GM18502 (cell line): ENCODE data around the gene NDNF.

Experiments used
- ATAC-seq: cut with Tn5 transposase; IDR thresholded peaks from one replicate; pipeline ENCODE4 v1.9.1; 2021; ENCODE audit warnings: mild to moderate bottlenecking; ENCODE audit not compliant: unreplicated experiment, poor library complexity

NDNF gene

GRCh38 chr4:121018543-121018942 lies 53.8 kb downstream of the NDNF start:
- ATAC-seq: no peak

- ATAC-seq: no peak
Observed at GRCh38 chr4:121016611-121017010, 55.7 kb downstream of the NDNF start.

GRCh38 chr4:121015421-121015820 lies 56.9 kb downstream of the NDNF start:
- ATAC-seq: no peak

GRCh38 chr4:121014544-121014943 lies 57.8 kb downstream of the NDNF start:
- ATAC-seq: no peak

GRCh38 chr4:121011780-121012340 lies 60.5 kb downstream of the NDNF start:
- no peak for ATAC-seq

GRCh38 chr4:121011138-121011537 lies 61.2 kb downstream of the NDNF start:
- no peak for ATAC-seq

- ATAC-seq: no peak
Observed at GRCh38 chr4:121009578-121010478, 62.5 kb downstream of the NDNF start.

GRCh38 chr4:121007660-121008059 lies 64.7 kb downstream of the NDNF start:
- no peak for ATAC-seq

- no peak for ATAC-seq
Observed at GRCh38 chr4:121003863-121004262, 68.5 kb downstream of the NDNF start.

- ATAC-seq: no peak
Observed at GRCh38 chr4:120995266-120996010, 76.9 kb downstream of the NDNF start.

GRCh38 chr4:120994521-120994920 lies 77.8 kb downstream of the NDNF start:
- ATAC-seq: no peak

- no peak for ATAC-seq
Observed at GRCh38 chr4:120991885-120992284, 80.5 kb downstream of the NDNF start.

GRCh38 chr4:120990246-120990645 lies 82.1 kb downstream of the NDNF start:
- ATAC-seq: no peak
